ENCODE data around the gene MZT2B.
"Not testable (repeated sequence)": the region's sequence is repeated elsewhere in the genome, so short reads cannot be mapped to it uniquely, and the experiment has no call there.

The MZT2B gene

GRCh38 chr2:130181880-130182682 is at the start of gene MZT2B:
Gene MZT2B (plus strand): TSS chr2:130182262. CDS start chr2:130182283, 21 bp downstream.
- peak; percentile 94 for DNase-seq

- DNase-seq: no peak
Measured at GRCh38 chr2:130135692-130136541, 46.1 kb upstream of the MZT2B start.

GRCh38 chr2:130136546-130136945 is 45.5 kb upstream of the MZT2B start:
- not testable (repeated sequence) for DNase-seq

GRCh38 chr2:130137118-130137517 is 44.9 kb upstream of the MZT2B start:
- DNase-seq: not testable (repeated sequence)

- not testable (repeated sequence) for DNase-seq
Measured at GRCh38 chr2:130138326-130138725, 43.7 kb upstream of the MZT2B start.

- not testable (repeated sequence) for DNase-seq
Measured at GRCh38 chr2:130138841-130139251, 43.2 kb upstream of the MZT2B start.

- DNase-seq: not testable (repeated sequence)
Measured at GRCh38 chr2:130139331-130140280, 42.5 kb upstream of the MZT2B start.

GRCh38 chr2:130140516-130140915 is 41.5 kb upstream of the MZT2B start:
- DNase-seq: not testable (repeated sequence)

- not testable (repeated sequence) for DNase-seq
Measured at GRCh38 chr2:130141002-130141401, 41.1 kb upstream of the MZT2B start.

- not testable (repeated sequence) for DNase-seq
Measured at GRCh38 chr2:130141645-130142370, 40.3 kb upstream of the MZT2B start.

- not testable (repeated sequence) for DNase-seq
Measured at GRCh38 chr2:130142396-130143265, 39.4 kb upstream of the MZT2B start.

- DNase-seq: peak; percentile 18
Measured at GRCh38 chr2:130143266-130144039, 38.6 kb upstream of the MZT2B start.

- peak; percentile 70 for DNase-seq
Measured at GRCh38 chr2:130145006-130145414, 37.1 kb upstream of the MZT2B start, which contains the start of gene CCDC74B. Gene CCDC74B (minus strand): TSS chr2:130145112. CDS start chr2:130144996, 116 bp downstream.

- not testable (repeated sequence) for DNase-seq
Measured at GRCh38 chr2:130148515-130148914, 33.5 kb upstream of the MZT2B start.

GRCh38 chr2:130150181-130151144 is 31.6 kb upstream of the MZT2B start:
- no peak for DNase-seq

GRCh38 chr2:130151145-130151512 is 30.9 kb upstream of the MZT2B start:
- not testable (repeated sequence) for DNase-seq

GRCh38 chr2:130152136-130152815 is 29.8 kb upstream of the MZT2B start:
- not testable (repeated sequence) for DNase-seq

Measured in activated CD4-positive, alpha-beta T cell treated with anti-CD3 and anti-CD28 coated beads, Interleukin-2, Interleukin-6, amounts not matched to agents 100 ng/mL and 50 ng/mL, durations not matched to agents 16 hours and 8 hours (primary cell).